Measurements from ENCODE around the gene ANKRD12.

ANKRD12 gene

GRCh38 chr18:9333441-9334328 lies 197.1 kb downstream of the ANKRD12 start (continued):
- TF ChIP-seq CTCF (tag by site-specific recombination; IDR thresholded peaks at IDR 0.05): peak; percentile 31; the same call in 1 of the 2 replicates
- TF ChIP-seq ZBTB17 (tag by site-specific recombination; IDR thresholded peaks at IDR 0.05): peak; percentile 91
- TF ChIP-seq, protein P1, sequence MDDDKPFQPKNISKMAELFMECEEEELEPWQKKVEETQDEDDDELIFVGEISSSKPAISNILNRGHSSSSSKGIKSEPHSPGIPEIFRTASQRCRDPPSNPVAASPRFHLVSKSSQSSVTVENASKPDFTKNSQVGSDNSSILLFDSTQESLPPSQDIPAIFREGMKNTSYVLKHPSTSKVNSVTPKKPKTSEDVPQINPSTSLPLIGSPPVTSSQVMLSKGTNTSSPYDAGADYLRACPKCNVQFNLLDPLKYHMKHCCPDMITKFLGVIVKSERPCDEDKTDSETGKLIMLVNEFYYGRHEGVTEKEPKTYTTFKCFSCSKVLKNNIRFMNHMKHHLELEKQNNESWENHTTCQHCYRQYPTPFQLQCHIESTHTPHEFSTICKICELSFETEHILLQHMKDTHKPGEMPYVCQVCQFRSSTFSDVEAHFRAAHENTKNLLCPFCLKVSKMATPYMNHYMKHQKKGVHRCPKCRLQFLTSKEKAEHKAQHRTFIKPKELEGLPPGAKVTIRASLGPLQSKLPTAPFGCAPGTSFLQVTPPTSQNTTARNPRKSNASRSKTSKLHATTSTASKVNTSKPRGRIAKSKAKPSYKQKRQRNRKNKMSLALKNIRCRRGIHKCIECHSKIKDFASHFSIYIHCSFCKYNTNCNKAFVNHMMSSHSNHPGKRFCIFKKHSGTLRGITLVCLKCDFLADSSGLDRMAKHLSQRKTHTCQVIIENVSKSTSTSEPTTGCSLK (tag by site-specific recombination; IDR thresholded peaks at IDR 0.05): 0 out of 2 replicates have a peak, but pooled peaks have one; percentile 74
- TF ChIP-seq ZNF580 (tag by site-specific recombination; IDR thresholded peaks at IDR 0.05): peak; percentile 77; the same call in 1 of the 2 replicates

GRCh38 chr18:9334329-9334972 lies 197.9 kb downstream of the ANKRD12 start, which contains the start of gene TWSG1:
Gene TWSG1, plus strand, starts transcription at chr18:9334773. Its CDS starts 2,457 bp downstream, at chr18:9337230.
- H3K4me1 ChIP-seq (ENCODE audit: control insufficient read depth, insufficient read depth, low read length): no peaks in the 10 kb centered on the region
- H3K4me3 ChIP-seq (ENCODE audit: low read depth, low read length): peak within 1 kb of the TSS; percentile 70
- peak within 1 kb of the TSS; percentile 71 for H3K27ac ChIP-seq (ENCODE audit: extremely low read depth, low read depth, low read length)
- H3K36me3 ChIP-seq (ENCODE audit: control insufficient read depth in 2 of 2, insufficient read depth in 1 of 2, low read length in 2 of 2): peaks cover 10 to 21% of the 10 kb centered on the region in 2 experiments
- POLR2A ChIA-PET: interaction anchor here (0.5 to 2.2 kb wide), 21 partner anchors 9 to 632 kb away, joined by 3 to 10 read pairs (median 3); partner anchors contain the start of genes RALBP1 and VAPA
- H3K9me3 ChIP-seq (ENCODE audit: control insufficient read depth, insufficient read depth, low read depth, low read length): no peaks in the 10 kb centered on the region
- CTCF ChIA-PET: interaction anchor here (0.5 to 1.4 kb wide), 2 partner anchors 261 to 376 kb away, joined by 3 to 5 read pairs; no protein-coding TSS in a partner anchor
- TF ChIP-seq EGR2 (tag by site-specific recombination; IDR thresholded peaks at IDR 0.05; ENCODE audit: low read depth): peak; percentile 41; the same call in 1 of the 2 replicates
- TF ChIP-seq ZNF76 (tag by site-specific recombination; IDR thresholded peaks at IDR 0.05; ENCODE audit: borderline replicate concordance, low read depth): no peak
- no peak for TF ChIP-seq ZNF423 (tag by site-specific recombination; IDR thresholded peaks at IDR 0.05)
- TF ChIP-seq INSM2 (tag by site-specific recombination; IDR thresholded peaks at IDR 0.05): no peak
- TF ChIP-seq ZBTB8A (tag by site-specific recombination; IDR thresholded peaks at IDR 0.05): peak; percentile 82
- TF ChIP-seq KLF1 (tag by site-specific recombination; IDR thresholded peaks at IDR 0.05): peak; percentile 45
- TF ChIP-seq ZNF549 (tag by site-specific recombination; IDR thresholded peaks at IDR 0.05): no peak
- TF ChIP-seq ZBTB48 (tag by site-specific recombination; IDR thresholded peaks at IDR 0.05): peak; percentile 42; the same call in 1 of the 2 replicates
- TF ChIP-seq BCL6B (tag by site-specific recombination; IDR thresholded peaks at IDR 0.05): no peak
- no peak for TF ChIP-seq ZNF112 (tag by site-specific recombination; IDR thresholded peaks at IDR 0.05)
- no peak for TF ChIP-seq ZBTB1 (tag by site-specific recombination; IDR thresholded peaks at IDR 0.05)
- TF ChIP-seq ZNF335 (tag by site-specific recombination; conservative IDR thresholded peaks at IDR 0.05): peak; percentile 96; the same call in 1 of the 2 replicates
- TF ChIP-seq SP3 (tag by site-specific recombination; IDR thresholded peaks at IDR 0.05): peak; percentile 68
- TF ChIP-seq, protein P2, sequence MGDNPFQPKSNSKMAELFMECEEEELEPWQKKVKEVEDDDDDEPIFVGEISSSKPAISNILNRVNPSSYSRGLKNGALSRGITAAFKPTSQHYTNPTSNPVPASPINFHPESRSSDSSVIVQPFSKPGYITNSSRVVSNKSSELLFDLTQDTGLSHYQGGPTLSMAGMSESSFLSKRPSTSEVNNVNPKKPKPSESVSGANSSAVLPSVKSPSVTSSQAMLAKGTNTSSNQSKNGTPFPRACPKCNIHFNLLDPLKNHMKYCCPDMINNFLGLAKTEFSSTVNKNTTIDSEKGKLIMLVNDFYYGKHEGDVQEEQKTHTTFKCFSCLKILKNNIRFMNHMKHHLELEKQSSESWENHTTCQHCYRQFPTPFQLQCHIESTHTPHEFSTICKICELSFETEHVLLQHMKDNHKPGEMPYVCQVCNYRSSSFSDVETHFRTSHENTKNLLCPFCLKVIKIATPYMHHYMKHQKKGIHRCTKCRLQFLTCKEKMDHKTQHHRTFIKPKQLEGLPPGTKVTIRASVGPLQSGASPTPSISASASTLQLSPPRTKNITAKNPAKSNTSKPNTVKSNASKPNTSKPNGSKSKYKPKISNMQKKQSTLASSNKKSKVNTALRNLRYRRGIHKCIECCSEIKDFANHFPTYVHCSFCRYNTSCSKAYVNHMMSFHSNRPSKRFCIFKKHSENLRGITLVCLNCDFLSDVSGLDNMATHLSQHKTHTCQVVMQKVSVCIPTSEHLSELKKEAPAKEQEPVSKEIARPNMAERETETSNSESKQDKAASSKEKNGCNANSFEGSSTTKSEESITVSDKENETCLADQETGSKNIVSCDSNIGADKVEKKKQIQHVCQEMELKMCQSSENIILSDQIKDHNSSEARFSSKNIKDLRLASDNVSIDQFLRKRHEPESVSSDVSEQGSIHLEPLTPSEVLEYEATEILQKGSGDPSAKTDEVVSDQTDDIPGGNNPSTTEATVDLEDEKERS (tag by site-specific recombination; IDR thresholded peaks at IDR 0.05): no peak
- no peak for TF ChIP-seq SCRT1 (tag by site-specific recombination; IDR thresholded peaks at IDR 0.05; ENCODE audit: borderline replicate concordance)
- TF ChIP-seq ZNF501 (tag by site-specific recombination; IDR thresholded peaks at IDR 0.05): 0 out of 2 replicates have a peak, but pooled peaks have one; percentile 71

Data from HEK293 (cell line).